HepG2 (cell line): Measurements from ENCODE around the gene TEKT3.

Source experiments
- CBFB ChIP-seq: sonication (generic); formaldehyde crosslinking; IDR thresholded peaks from 2 replicates; pipeline ENCODE4 v1.4.0; 2020; ENCODE audit warnings: missing genetic modification reagents
- CEBPZ ChIP-seq: IDR thresholded peaks from 2 replicates; pipeline ENCODE4 v1.6.1; 2012; ENCODE audit warnings: low read length, improper control_type of control experiment
- FOXA1 ChIP-seq, 2 experiments: fragments of 450-650 bp in 1 of 2; sonication (generic) in 1 of 2; formaldehyde crosslinking in 1 of 2; IDR thresholded peaks; 2 replicates each; pipeline versions ENCODE4 v1.4.0 to v1.6.1; 2016 to 2020; ENCODE audit warnings: missing genetic modification reagents in 1 of 2
- GABPA ChIP-seq, 2 experiments: IDR thresholded peaks; 2 replicates each; pipeline ENCODE4 v1.6.1; 2011 to 2016; ENCODE audit warnings: low read depth in 2 of 2, low read length in 1 of 2, missing biosample characterization in 1 of 2, missing genetic modification characterization in 1 of 2
- IRF2 ChIP-seq: IDR thresholded peaks from 2 replicates; pipeline ENCODE4 v1.6.1; 2018; ENCODE audit warnings: missing genetic modification reagents, missing compliant biosample characterization
- U2AF1 ChIP-seq: fragments of 200-400 bp; formaldehyde crosslinking; optimal IDR thresholded peaks from 2 replicates; pipeline ENCODE3; 2017; ENCODE audit warnings: mild to moderate bottlenecking, low read depth, low read length
- ZNF335 ChIP-seq: sonication (generic); formaldehyde crosslinking; IDR thresholded peaks from 2 replicates; pipeline ENCODE4 v1.4.0; 2020; ENCODE audit warnings: missing genetic modification reagents
- ZNF34 ChIP-seq: sonication (generic); formaldehyde crosslinking; IDR thresholded peaks from 2 replicates; pipeline ENCODE4 v1.4.0; 2020; ENCODE audit warnings: mild to moderate bottlenecking, missing genetic modification reagents, borderline replicate concordance

- no peak for TF ChIP-seq CBFB (CRISPR knock-in tag)
- no peak for TF ChIP-seq ZNF335
- TF ChIP-seq U2AF1: no peak
- TF ChIP-seq FOXA1 (IDR thresholded peaks at IDR 0.05): no peak
- no peak for TF ChIP-seq FOXA1 (CRISPR knock-in tag; IDR thresholded peaks at IDR 0.05)
- no peak for TF ChIP-seq GABPA (IDR thresholded peaks at IDR 0.05; ENCODE audit: low read depth, low read length)
- no peak for TF ChIP-seq GABPA (CRISPR knock-in tag; IDR thresholded peaks at IDR 0.05; ENCODE audit: low read depth)
- TF ChIP-seq ZNF34 (CRISPR knock-in tag): no peak
- TF ChIP-seq IRF2: no peak
- no peak for TF ChIP-seq CEBPZ
Observed at GRCh38 chr17:15388356-15389041, 47.1 kb upstream of the TEKT3 start.
